Neuronal stem cell (in vitro differentiated cells): Measurements from ENCODE around the gene TMEM60.

ENCODE experiments used
- DNase-seq: peaks from one replicate; pipeline ENCODE4 v3.0.0-alpha.2; 2013; ENCODE audit warnings: low spot score
- H2AFZ ChIP-seq: one replicate; pipeline ENCODE4 v1.6.1; 2013; ENCODE audit warnings: mild to moderate bottlenecking, low read length, inconsistent platforms
- H2AK5ac ChIP-seq: 2 replicates; pipeline ENCODE4 v1.6.1; 2013; ENCODE audit warnings: low read depth, mild to moderate bottlenecking, inconsistent platforms, low read length, moderate library complexity, mixed read lengths
- H2BK120ac ChIP-seq: 2 replicates; pipeline ENCODE4 v1.6.1; 2013; ENCODE audit warnings: low read depth, mild to moderate bottlenecking, inconsistent platforms, low read length, moderate library complexity, mixed read lengths
- H2BK12ac ChIP-seq: one replicate; pipeline ENCODE4 v1.6.1; 2013; ENCODE audit warnings: low read length, inconsistent platforms
- H2BK15ac ChIP-seq: 2 replicates; pipeline ENCODE4 v1.6.1; 2013; ENCODE audit warnings: mild to moderate bottlenecking, low read length, inconsistent platforms, mixed read lengths
- H2BK5ac ChIP-seq: one replicate; pipeline ENCODE4 v1.6.1; 2013; ENCODE audit warnings: inconsistent platforms, mild to moderate bottlenecking, low read length, moderate library complexity
- H3K14ac ChIP-seq: one replicate; pipeline ENCODE4 v1.6.1; 2013; ENCODE audit warnings: low read length, inconsistent platforms
- H3K18ac ChIP-seq: 2 replicates; pipeline ENCODE4 v1.6.1; 2013; ENCODE audit warnings: low read length, inconsistent platforms
- H3K23ac ChIP-seq: 2 replicates; pipeline ENCODE4 v1.6.1; 2013; ENCODE audit warnings: low read depth, mild to moderate bottlenecking, mixed read lengths, low read length, inconsistent platforms; ENCODE audit not compliant: poor library complexity
- H3K27ac ChIP-seq: replicated peaks from 3 replicates; pipeline ENCODE4 v1.5.1; 2013; ENCODE audit warnings: low read length, inconsistent platforms
- H3K27me3 ChIP-seq, 3 experiments: 2 replicates each; pipeline ENCODE4 v1.6.1; 2013; ENCODE audit warnings: low read length in 3 of 3, mild to moderate bottlenecking in 2 of 3, inconsistent platforms in 1 of 3, low read depth in 1 of 3, mixed read lengths in 1 of 3, moderate library complexity in 1 of 3; ENCODE audit not compliant: control insufficient read depth in 3 of 3, insufficient read depth in 3 of 3
- H3K36me3 ChIP-seq, 2 donors: replicated peaks in 1 of 2; 2 replicates each; pipeline ENCODE4 v1.6.1; 2013; ENCODE audit warnings: low read length in 2 of 2; ENCODE audit not compliant: control insufficient read depth in 2 of 2, insufficient read depth in 2 of 2
- H3K4ac ChIP-seq: 2 replicates; pipeline ENCODE4 v1.6.1; 2013; ENCODE audit warnings: inconsistent platforms, mild to moderate bottlenecking, low read length, moderate library complexity
- H3K4me1 ChIP-seq, 2 donors: 1 replicate in 1 of 2; 2 replicates in 1 of 2; pipeline ENCODE4 v1.6.1; 2013; ENCODE audit warnings: low read length in 2 of 2, low read depth in 1 of 2; ENCODE audit not compliant: control insufficient read depth in 2 of 2, insufficient read depth in 1 of 2
- H3K4me2 ChIP-seq: one replicate; pipeline ENCODE4 v1.6.1; 2013; ENCODE audit warnings: mild to moderate bottlenecking, low read length, inconsistent platforms; ENCODE audit not compliant: insufficient read depth, poor library complexity, severe bottlenecking
- H3K4me3 ChIP-seq, 2 donors: 2 replicates each; pipeline ENCODE4 v1.5.1; 2013; ENCODE audit warnings: low read length in 2 of 2, mild to moderate bottlenecking in 2 of 2, inconsistent platforms in 1 of 2, moderate library complexity in 1 of 2
- H3K79me1 ChIP-seq: one replicate; pipeline ENCODE4 v1.6.1; 2013; ENCODE audit warnings: low read depth, mild to moderate bottlenecking, inconsistent platforms, low read length, moderate library complexity
- H3K9ac ChIP-seq: one replicate; pipeline ENCODE4 v1.6.1; 2013; ENCODE audit warnings: mild to moderate bottlenecking, low read depth, low read length, inconsistent platforms; ENCODE audit not compliant: poor library complexity
- H3K9me3 ChIP-seq, 2 donors: replicated peaks in 1 of 2; 2 replicates each; pipeline versions ENCODE3 to v1.6.1; 2013; ENCODE audit warnings: low read length in 2 of 2, mild to moderate bottlenecking in 2 of 2, inconsistent platforms in 1 of 2, low read depth in 1 of 2, mixed read lengths in 1 of 2, moderate library complexity in 1 of 2; ENCODE audit not compliant: control insufficient read depth in 2 of 2, insufficient read depth in 1 of 2
- H4K8ac ChIP-seq: one replicate; pipeline ENCODE4 v1.6.1; 2013; ENCODE audit warnings: low read depth, mild to moderate bottlenecking, inconsistent platforms, low read length, moderate library complexity
- H4K91ac ChIP-seq: one replicate; pipeline ENCODE4 v1.6.1; 2013; ENCODE audit warnings: low read length, low read depth, mild to moderate bottlenecking, inconsistent platforms; ENCODE audit not compliant: poor library complexity
- WGBS, 2 donors: extraction: QIAGEN DNeasy Blood & Tissue Kit; methylation state at CpG; one replicate each; pipeline ENCODE4 v1.1.7; 2013; ENCODE audit warnings: missing lambda C conversion rate in 2 of 2, mixed read lengths in 1 of 2; ENCODE audit not compliant: insufficient read length in 2 of 2, insufficient replicate concordance in 1 of 2; ENCODE audit errors: extremely low coverage in 2 of 2; 5-methylcytosine and 5-hydroxymethylcytosine counted together

The TMEM60 gene

DNA sequence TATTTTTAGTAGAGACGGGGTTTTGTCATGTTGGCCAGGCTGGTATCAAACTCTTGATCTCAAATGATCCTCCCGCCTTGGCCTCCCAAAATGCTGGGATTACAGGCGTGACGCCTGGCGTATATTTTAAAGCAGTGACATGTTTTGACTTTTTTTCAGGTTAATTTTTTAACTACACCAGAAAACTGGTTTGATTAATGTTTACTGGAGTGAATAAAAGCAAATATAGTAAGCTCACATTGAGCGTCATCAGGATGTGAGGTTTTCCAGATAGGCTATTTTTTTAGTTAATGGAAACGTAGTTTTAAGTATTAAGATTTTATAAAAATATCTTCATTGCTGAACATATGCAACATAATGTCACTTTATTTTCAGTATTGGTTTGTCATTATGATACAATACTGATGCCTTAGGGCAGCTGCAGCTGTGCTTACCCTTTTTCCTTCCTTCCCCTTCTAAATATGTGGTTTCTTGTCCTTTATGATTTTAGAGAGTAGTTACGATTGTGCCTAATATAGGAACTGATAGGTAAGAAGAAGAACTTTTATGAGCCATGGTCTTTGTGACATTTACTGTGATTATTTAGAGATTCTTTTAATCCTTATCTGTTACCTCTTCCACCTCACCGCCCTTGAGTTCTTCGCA, 37.3 kb downstream of the TMEM60 start:
- Histone ChIP-seq H2BK12ac (no peak overlapping the region), H3K9ac (no peak overlapping the region), H3K27me3 (no peaks in the 10 kb centered on the region), H3K4ac (no peak overlapping the region), H3K4me3 (no peak overlapping the region), H4K8ac (no peak overlapping the region), H3K27ac (no peak overlapping the region), H2AFZ (no peak overlapping the region), H3K9me3 (no peaks in the 10 kb centered on the region), H3K4me2 (no peak overlapping the region), H3K4me1 (no peaks in the 10 kb centered on the region), H2BK15ac (no peak overlapping the region), H3K79me1 (no peaks in the 10 kb centered on the region), H3K23ac (no peak overlapping the region), H2BK5ac (no peak overlapping the region), H3K14ac (no peak overlapping the region), H2BK120ac (no peak overlapping the region), H3K18ac (no peak overlapping the region), H3K36me3 (peaks cover 0 to 11% of the 10 kb centered on the region in 2 donors), H4K91ac (no peak overlapping the region), H2AK5ac (no peak overlapping the region)
- no peak for DNase-seq
- no CpG with 5 or more reads among the region's 10 CpGs for WGBS, 2 donors

DNA sequence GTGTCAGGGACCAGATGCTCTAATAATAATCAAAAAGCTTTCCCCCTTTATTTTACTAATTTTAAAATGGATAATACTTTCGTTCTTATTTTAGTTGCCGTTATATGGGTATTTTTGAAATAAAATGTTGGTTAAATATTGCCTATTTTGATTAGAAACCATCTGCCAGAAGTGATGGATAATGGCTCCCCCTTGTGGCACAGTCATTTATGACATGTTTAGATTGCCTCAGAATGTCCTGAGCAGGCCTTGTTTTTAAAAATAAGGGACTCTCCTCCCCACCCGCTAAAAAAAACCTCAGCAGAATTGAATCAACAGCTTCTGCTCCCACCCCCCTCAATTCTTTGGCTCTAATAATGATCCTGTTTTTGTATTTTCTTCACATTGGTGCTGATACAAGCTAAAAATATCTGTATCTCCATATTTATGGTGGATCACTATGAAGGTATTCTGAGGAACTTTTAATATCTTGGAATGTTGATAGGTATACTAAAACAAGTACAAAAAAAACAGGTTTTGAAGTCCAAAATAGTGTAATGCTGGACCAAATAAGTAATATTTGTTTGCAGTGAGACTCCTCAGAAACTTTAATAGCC, 38.8 kb downstream of the TMEM60 start:
- peak; percentile 75 for DNase-seq
- no peak overlapping the region for H4K91ac ChIP-seq
- no peak overlapping the region for H3K14ac ChIP-seq
- H3K4ac ChIP-seq: no peak overlapping the region
- no peak overlapping the region for H3K18ac ChIP-seq
- H4K8ac ChIP-seq: no peak overlapping the region
- WGBS, 2 donors: no CpG with 5 or more reads among the region's 3 CpGs
- no peak overlapping the region for H3K9ac ChIP-seq
- H3K23ac ChIP-seq: no peak overlapping the region
- no peak overlapping the region for H3K4me3 ChIP-seq
- no peaks in the 10 kb centered on the region for H3K4me1 ChIP-seq
- no peak overlapping the region for H2AFZ ChIP-seq
- H3K36me3 ChIP-seq: peaks cover 0 to 13% of the 10 kb centered on the region in 2 donors
- no peaks in the 10 kb centered on the region for H3K9me3 ChIP-seq
- no peak overlapping the region for H2BK12ac ChIP-seq
- H2BK5ac ChIP-seq: no peak overlapping the region
- H3K27ac ChIP-seq: no peak overlapping the region
- H3K27me3 ChIP-seq: no peaks in the 10 kb centered on the region
- H3K79me1 ChIP-seq: no peaks in the 10 kb centered on the region
- H2AK5ac ChIP-seq: no peak overlapping the region
- H3K4me2 ChIP-seq: no peak overlapping the region
- no peak overlapping the region for H2BK120ac ChIP-seq
- H2BK15ac ChIP-seq: no peak overlapping the region

DNA sequence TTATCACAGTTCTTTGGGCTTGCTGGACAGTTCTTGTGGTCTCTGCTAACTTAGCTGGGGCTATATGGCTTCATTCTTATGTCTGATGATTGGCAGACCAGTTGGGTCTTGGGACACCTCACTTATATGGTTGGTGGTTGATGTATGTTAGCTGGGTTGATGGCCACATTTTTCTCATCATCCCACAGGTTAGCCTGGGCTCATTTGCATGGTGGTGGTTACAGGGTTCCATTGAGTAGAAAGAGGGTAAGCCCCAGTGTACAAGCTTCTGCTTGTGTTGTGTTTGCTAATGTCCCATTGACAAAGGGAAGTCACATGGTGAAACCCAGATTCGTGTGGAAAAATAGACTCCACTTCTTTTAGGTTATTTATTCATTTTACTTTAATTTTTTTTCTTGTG, 40.6 kb downstream of the TMEM60 start:
- H2AK5ac ChIP-seq: no peak overlapping the region
- no peak overlapping the region for H2BK15ac ChIP-seq
- no peak overlapping the region for H4K8ac ChIP-seq
- no peak overlapping the region for H3K4me2 ChIP-seq
- no peaks in the 10 kb centered on the region for H3K79me1 ChIP-seq
- no peak overlapping the region for H3K9ac ChIP-seq
- DNase-seq: no peak
- no peak overlapping the region for H3K27ac ChIP-seq
- no peak overlapping the region for H3K4me3 ChIP-seq
- no peak overlapping the region for H2AFZ ChIP-seq
- H3K14ac ChIP-seq: no peak overlapping the region
- no peaks in the 10 kb centered on the region for H3K27me3 ChIP-seq
- H3K23ac ChIP-seq: no peak overlapping the region
- H2BK12ac ChIP-seq: no peak overlapping the region
- peaks cover 0 to 11% of the 10 kb centered on the region in 2 donors for H3K36me3 ChIP-seq
- H4K91ac ChIP-seq: no peak overlapping the region
- no peaks in the 10 kb centered on the region for H3K4me1 ChIP-seq
- no CpG with 5 or more reads among the region's 1 CpG for WGBS, 2 donors
- no peaks in the 10 kb centered on the region for H3K9me3 ChIP-seq
- no peak overlapping the region for H3K18ac ChIP-seq
- H3K4ac ChIP-seq: no peak overlapping the region
- no peak overlapping the region for H2BK120ac ChIP-seq
- no peak overlapping the region for H2BK5ac ChIP-seq

DNA sequence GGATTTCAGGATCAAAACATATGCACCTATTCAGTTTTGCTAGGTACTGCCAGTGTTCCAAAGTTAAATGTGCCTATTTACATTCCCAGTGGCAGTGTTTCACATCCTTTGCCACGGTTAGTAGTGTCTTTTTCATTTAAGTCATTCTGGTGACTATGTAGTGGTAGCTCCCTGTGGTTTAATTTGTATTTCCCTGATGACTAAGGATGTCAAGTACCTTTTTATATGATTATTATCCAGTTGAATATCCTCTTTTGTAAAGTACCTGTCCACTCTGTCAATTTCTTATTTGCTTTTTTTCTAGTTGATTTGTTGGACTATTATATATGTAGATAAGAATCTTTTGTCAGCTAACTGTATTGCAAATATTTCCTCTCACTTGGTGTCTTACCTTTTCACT, 45.1 kb downstream of the TMEM60 start:
- H2BK120ac ChIP-seq: no peak overlapping the region
- H3K4me2 ChIP-seq: no peak overlapping the region
- no peak overlapping the region for H2BK15ac ChIP-seq
- H3K27ac ChIP-seq: no peak overlapping the region
- peaks cover 0 to 40% of the 10 kb centered on the region in 2 donors for H3K36me3 ChIP-seq
- H3K14ac ChIP-seq: no peak overlapping the region
- no peak overlapping the region for H3K9ac ChIP-seq
- H3K27me3 ChIP-seq: no peaks in the 10 kb centered on the region
- no CpG with 5 or more reads among the region's 1 CpG for WGBS, 2 donors
- no peak overlapping the region for H2AK5ac ChIP-seq
- no peak overlapping the region for H2AFZ ChIP-seq
- H3K79me1 ChIP-seq: no peaks in the 10 kb centered on the region
- H2BK12ac ChIP-seq: no peak overlapping the region
- H3K23ac ChIP-seq: no peak overlapping the region
- H2BK5ac ChIP-seq: no peak overlapping the region
- no peak overlapping the region for H3K18ac ChIP-seq
- no peak overlapping the region for H4K8ac ChIP-seq
- no peaks in the 10 kb centered on the region for H3K9me3 ChIP-seq
- no peaks in the 10 kb centered on the region for H3K4me1 ChIP-seq
- H3K4me3 ChIP-seq: no peak overlapping the region
- no peak for DNase-seq
- H3K4ac ChIP-seq: no peak overlapping the region
- no peak overlapping the region for H4K91ac ChIP-seq
